SK-N-MC (cell line): Measurements from ENCODE around the gene ADD1.

ENCODE experiments used
- EZH2 ChIP-seq: fragments of 200-600 bp; sonication (generic); IDR thresholded peaks from one replicate; pipeline ENCODE4 v1.6.1; 2017; ENCODE audit warnings: antibody characterized with exemption
- POLR2AphosphoS5 ChIP-seq: IDR thresholded peaks from 2 replicates; pipeline ENCODE4 v1.6.1; 2012; ENCODE audit warnings: mild to moderate bottlenecking, low read depth, low read length, borderline replicate concordance

DNA sequence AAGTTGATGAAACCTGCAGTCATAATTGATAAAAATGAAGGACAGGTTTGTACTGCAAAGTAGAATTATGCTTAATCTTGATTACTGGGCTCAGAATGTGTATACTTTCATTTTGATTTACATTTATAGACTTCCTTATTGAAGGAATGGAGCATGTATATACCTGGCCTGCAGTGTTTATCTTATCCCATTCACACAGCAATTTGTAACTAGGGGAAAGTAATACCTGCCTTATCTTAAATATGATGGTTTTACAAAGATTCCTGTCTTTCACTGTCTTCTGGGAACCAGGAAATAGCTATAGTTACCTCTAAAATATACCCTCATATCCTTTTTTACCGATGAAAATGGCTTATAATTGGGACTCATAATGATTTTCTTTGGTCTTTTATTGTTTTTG is 29.7 kb downstream of the ADD1 start:
- no peak for TF ChIP-seq EZH2
- no peak for TF ChIP-seq POLR2AphosphoS5
